SU-DHL-6 (cell line): ENCODE data around the gene LEP.

ENCODE experiments used
- H2AFZ ChIP-seq: fragments of 200-600 bp; sonication (generic); 2 replicates; pipeline ENCODE4 v1.6.1; 2014; ENCODE audit warnings: low read depth, mild to moderate bottlenecking, moderate library complexity, mixed read lengths, antibody characterized with exemption, low read length; ENCODE audit not compliant: severe bottlenecking
- H3F3A ChIP-seq: fragments of 200-600 bp; shearing (Covaris generic); 2 replicates; pipeline ENCODE4 v1.6.0; 2016; ENCODE audit warnings: antibody characterized with exemption, mild to moderate bottlenecking; ENCODE audit not compliant: insufficient read depth
- H3K27ac ChIP-seq: fragments of 200-600 bp; sonication (generic); 2 replicates; pipeline ENCODE4 v1.5.1; 2016; ENCODE audit warnings: low read depth, mild to moderate bottlenecking, low read length, moderate library complexity, mixed read lengths
- H3K27me3 ChIP-seq: fragments of 200-600 bp; sonication (generic), shearing (Covaris generic); 2 replicates; pipeline ENCODE4 v1.6.0; 2014; ENCODE audit warnings: mild to moderate bottlenecking, low read length
- H3K36me3 ChIP-seq: fragments of 200-600 bp; sonication (generic); 2 replicates; pipeline ENCODE4 v1.6.1; 2014; ENCODE audit warnings: mild to moderate bottlenecking, low read length, mixed read lengths
- H3K4me2 ChIP-seq: fragments of 300-600, 200-600 bp; shearing (Covaris generic), sonication (generic); 2 replicates; pipeline ENCODE4 v1.6.0; 2014; ENCODE audit warnings: low read length, low read depth, mild to moderate bottlenecking; ENCODE audit not compliant: poor library complexity, severe bottlenecking
- H3K4me3 ChIP-seq: fragments of 200-600 bp; sonication (generic); 2 replicates; pipeline ENCODE4 v1.5.1; 2014; ENCODE audit warnings: antibody characterized with exemption, low read length, mild to moderate bottlenecking, mixed read lengths; ENCODE audit not compliant: insufficient read depth, poor library complexity, severe bottlenecking
- H3K79me2 ChIP-seq: fragments of 200-600 bp; sonication (generic); 2 replicates; pipeline ENCODE4 v1.6.1; 2014; ENCODE audit warnings: mild to moderate bottlenecking, low read length, moderate library complexity; ENCODE audit not compliant: insufficient read depth
- H3K9ac ChIP-seq: fragments of 200-600 bp; sonication (generic); 2 replicates; pipeline ENCODE4 v1.7.0; 2014; ENCODE audit warnings: mild to moderate bottlenecking, low read length
- H3K9me2 ChIP-seq: fragments of 200-600 bp; sonication (generic); replicated peaks from 2 replicates; pipeline ENCODE4 v1.6.1; 2014; ENCODE audit warnings: low read length; ENCODE audit not compliant: insufficient read depth
- H3K9me3 ChIP-seq: fragments of 200-600 bp; sonication (generic); 2 replicates; pipeline ENCODE4 v1.6.1; 2014; ENCODE audit warnings: low read length, mixed read lengths; ENCODE audit not compliant: insufficient read depth
- H4K20me1 ChIP-seq: fragments of 200-600 bp; sonication (generic); 2 replicates; pipeline ENCODE4 v1.6.1; 2014; ENCODE audit warnings: low read depth, mild to moderate bottlenecking, antibody characterized with exemption, low read length, moderate library complexity, mixed read lengths
- CTCF ChIP-seq: fragments of 200-600 bp; sonication (generic); IDR thresholded peaks from one replicate; pipeline ENCODE4 v1.5.1; 2017; ENCODE audit warnings: antibody characterized with exemption, mild to moderate bottlenecking, low read length, moderate library complexity; ENCODE audit not compliant: insufficient read depth, poor library complexity, severe bottlenecking
- EZH2phosphoT487 ChIP-seq: fragments of 200-600 bp; sonication (generic), shearing (Covaris generic); conservative IDR thresholded peaks from 2 replicates; pipeline ENCODE4 v1.6.1; 2018; ENCODE audit warnings: mild to moderate bottlenecking, antibody characterized with exemption, low read length, moderate library complexity, mixed read lengths

The LEP gene

GRCh38 chr7:128207609-128208008, 33.5 kb upstream of the LEP start:
- Histone ChIP-seq H4K20me1 (no peaks in the 10 kb centered on the region), H3F3A (no peaks in the 10 kb centered on the region), H3K9ac (no peak overlapping the region), H3K36me3 (no peaks in the 10 kb centered on the region), H3K79me2 (no peaks in the 10 kb centered on the region), H3K9me3 (no peaks in the 10 kb centered on the region), H2AFZ (no peak overlapping the region), H3K4me3 (no peak overlapping the region), H3K4me2 (no peak overlapping the region), H3K9me2 (no peaks in the 10 kb centered on the region), H3K27me3 (no peaks in the 10 kb centered on the region), H3K27ac (no peak overlapping the region)
- no peak for TF ChIP-seq EZH2phosphoT487
- TF ChIP-seq CTCF, result no peak

- no peak overlapping the region for H3K9ac ChIP-seq
- no peak overlapping the region for H3K4me2 ChIP-seq
- no peaks in the 10 kb centered on the region for H4K20me1 ChIP-seq
- TF ChIP-seq CTCF (peak; percentile 88), EZH2phosphoT487 (no peak)
- no peaks in the 10 kb centered on the region for H3K36me3 ChIP-seq
- H3K9me2 ChIP-seq, result no peaks in the 10 kb centered on the region
- H3K79me2 ChIP-seq, result no peaks in the 10 kb centered on the region
- no peaks in the 10 kb centered on the region for H3F3A ChIP-seq
- H3K27me3 ChIP-seq, result no peaks in the 10 kb centered on the region
- no peak overlapping the region for H3K4me3 ChIP-seq
- H3K27ac ChIP-seq, result no peak overlapping the region
- no peaks in the 10 kb centered on the region for H3K9me3 ChIP-seq
- H2AFZ ChIP-seq, result no peak overlapping the region
These were observed 31.6 kb upstream of the LEP start for GRCh38 chr7:128209229-128210035.

- no peaks in the 10 kb centered on the region for H3K27me3 ChIP-seq
- TF ChIP-seq EZH2phosphoT487, result no peak
- no peak for TF ChIP-seq CTCF
- no peaks in the 10 kb centered on the region for H3K79me2 ChIP-seq
These were observed 31.1 kb upstream of the LEP start for GRCh38 chr7:128210036-128210347.

More at GRCh38 chr7:128210036-128210347, 31.1 kb upstream of the LEP start:
- no peaks in the 10 kb centered on the region for H3K36me3 ChIP-seq
- H3K9ac ChIP-seq, result no peak overlapping the region
- no peak overlapping the region for H3K27ac ChIP-seq
- H3K9me2 ChIP-seq, result no peaks in the 10 kb centered on the region
- no peaks in the 10 kb centered on the region for H3K9me3 ChIP-seq
- no peak overlapping the region for H3K4me2 ChIP-seq
- no peak overlapping the region for H3K4me3 ChIP-seq
- no peaks in the 10 kb centered on the region for H3F3A ChIP-seq
- H2AFZ ChIP-seq, result no peak overlapping the region
- no peaks in the 10 kb centered on the region for H4K20me1 ChIP-seq
